Omental fat pad (tissue), 4 donors: ENCODE results near the gene RAPGEF5. TPM values are rescaled to one million over a fixed set of nuclear protein-coding genes. Genes with fewer than 3 reads are reported as not detected.

Experiments
- ATAC-seq: fragments of 150-250 bp; one replicate; pipeline ENCODE4 v1.9.1; 2016; ENCODE audit warnings: mild to moderate bottlenecking, moderate library complexity; ENCODE audit not compliant: low FRiP score
- DNase-seq: peaks from one replicate; pipeline ENCODE4 v3.0.0-alpha.2; 2019; ENCODE audit warnings: low spot score
- total RNA-seq, 4 donors: library from RNA; depleted of rRNA; stranded (reverse); fragments of >200 nt; gene quantifications; one replicate each; pipeline ENCODE4 v1.1.0, GENCODE V29; 2016
- TF ChIP-seq, protein P1 (sequence below), 3 donors: fragments of 450-650 bp; IDR thresholded peaks; one replicate each; pipeline ENCODE4 v1.5.1; 2016 to 2017; ENCODE audit warnings: antibody characterized with exemption in 3 of 3, mild to moderate bottlenecking in 3 of 3, moderate library complexity in 2 of 3

Gene RAPGEF5
- total RNA-seq, 4 donors from 2014 or later = 34.7 to 163 (median 73.0) TPM

- TF ChIP-seq, protein P1, sequence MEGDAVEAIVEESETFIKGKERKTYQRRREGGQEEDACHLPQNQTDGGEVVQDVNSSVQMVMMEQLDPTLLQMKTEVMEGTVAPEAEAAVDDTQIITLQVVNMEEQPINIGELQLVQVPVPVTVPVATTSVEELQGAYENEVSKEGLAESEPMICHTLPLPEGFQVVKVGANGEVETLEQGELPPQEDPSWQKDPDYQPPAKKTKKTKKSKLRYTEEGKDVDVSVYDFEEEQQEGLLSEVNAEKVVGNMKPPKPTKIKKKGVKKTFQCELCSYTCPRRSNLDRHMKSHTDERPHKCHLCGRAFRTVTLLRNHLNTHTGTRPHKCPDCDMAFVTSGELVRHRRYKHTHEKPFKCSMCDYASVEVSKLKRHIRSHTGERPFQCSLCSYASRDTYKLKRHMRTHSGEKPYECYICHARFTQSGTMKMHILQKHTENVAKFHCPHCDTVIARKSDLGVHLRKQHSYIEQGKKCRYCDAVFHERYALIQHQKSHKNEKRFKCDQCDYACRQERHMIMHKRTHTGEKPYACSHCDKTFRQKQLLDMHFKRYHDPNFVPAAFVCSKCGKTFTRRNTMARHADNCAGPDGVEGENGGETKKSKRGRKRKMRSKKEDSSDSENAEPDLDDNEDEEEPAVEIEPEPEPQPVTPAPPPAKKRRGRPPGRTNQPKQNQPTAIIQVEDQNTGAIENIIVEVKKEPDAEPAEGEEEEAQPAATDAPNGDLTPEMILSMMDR (IDR thresholded peaks at IDR 0.05) = no peak
- ATAC-seq (no peak), DNase-seq (no peak)
Measured at GRCh38 chr7:22373388-22373787, 16.4 kb upstream of the RAPGEF5 start.

- TF ChIP-seq, protein P1 (IDR thresholded peaks at IDR 0.05) = no peak
- ATAC-seq (no peak), DNase-seq (no peak)
Measured at GRCh38 chr7:22372863-22373262, 15.9 kb upstream of the RAPGEF5 start.

DNA sequence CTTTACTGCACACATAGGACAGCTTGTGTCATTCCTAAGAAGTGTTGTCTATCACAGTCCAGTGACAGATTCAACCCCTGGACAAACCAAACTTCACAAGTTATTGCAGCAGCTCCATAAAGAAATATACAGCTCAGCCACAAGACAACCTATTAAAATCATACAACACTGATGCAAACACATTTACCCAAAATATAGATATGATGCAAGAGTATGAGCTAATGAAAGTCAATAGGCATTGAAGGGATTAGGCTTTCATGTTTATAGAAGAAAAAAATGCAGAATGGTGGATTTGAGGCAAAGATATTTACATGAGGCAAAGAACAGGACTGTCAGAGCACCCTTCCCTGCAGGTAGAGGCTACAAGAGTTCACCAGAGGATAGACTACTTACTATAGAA is 14.9 kb upstream of the RAPGEF5 start:
- TF ChIP-seq, protein P1 (IDR thresholded peaks at IDR 0.05) = no peak
- no peak for DNase-seq

GRCh38 chr7:22364900-22365299 is 7.9 kb upstream of the RAPGEF5 start:
- TF ChIP-seq, protein P1 (IDR thresholded peaks at IDR 0.05) = no peak
- no peak for ATAC-seq

More for the DNA sequence above, 14.9 kb upstream of the RAPGEF5 start:
- no peak for ATAC-seq

DNA sequence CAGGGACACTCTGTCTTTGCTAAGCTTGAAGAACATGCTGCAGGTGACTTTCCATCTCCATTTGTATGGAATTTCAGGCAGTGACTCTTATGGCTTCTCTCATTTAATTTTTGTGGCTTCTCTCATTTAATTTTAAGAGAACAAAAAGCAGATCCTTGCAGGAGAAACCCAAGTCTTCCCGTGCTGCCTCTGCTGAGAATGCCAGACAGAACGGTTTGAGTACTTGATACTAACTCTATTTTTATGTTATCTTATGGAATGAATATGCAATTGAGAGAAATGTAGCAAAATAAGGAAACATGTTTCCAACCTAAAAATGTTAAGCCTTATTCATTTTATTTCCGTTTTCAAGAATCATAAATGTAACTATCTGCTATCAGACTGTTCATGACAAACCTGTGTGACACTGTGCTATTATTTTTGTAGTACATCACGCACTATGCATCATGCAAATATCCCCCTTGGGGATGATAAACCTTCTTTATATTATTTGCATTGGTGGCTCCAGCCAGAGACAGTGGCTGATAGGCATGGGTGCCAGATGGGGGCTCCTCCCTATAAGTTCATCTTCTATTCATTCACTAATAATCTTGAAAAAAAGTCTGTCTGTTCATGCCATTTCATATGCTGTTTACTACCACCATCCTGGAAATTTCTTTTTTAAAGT is 6.9 kb upstream of the RAPGEF5 start:
- no peak for ATAC-seq
- DNase-seq = no peak
- TF ChIP-seq, protein P1 (IDR thresholded peaks at IDR 0.05) = no peak

More at GRCh38 chr7:22364900-22365299, 7.9 kb upstream of the RAPGEF5 start:
- no peak for DNase-seq

DNA sequence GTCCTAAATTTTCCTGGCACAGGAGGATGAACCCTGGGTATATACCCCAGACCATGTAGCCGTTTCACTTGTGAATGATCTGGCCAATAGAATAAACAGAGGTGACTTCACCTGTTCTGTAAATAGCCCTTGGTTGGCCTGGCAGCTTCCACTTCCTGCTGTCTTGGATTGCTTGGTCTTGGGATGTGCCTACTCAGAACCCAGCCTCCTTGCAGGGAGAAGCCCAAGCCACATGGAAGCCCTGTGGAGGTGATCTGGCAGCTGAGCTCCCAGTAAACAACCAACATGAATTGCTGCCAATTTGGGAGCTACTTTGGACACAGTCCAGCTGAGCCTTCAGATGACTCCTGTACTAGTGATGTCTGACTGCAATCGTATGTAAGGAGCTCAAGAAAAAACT is 4.8 kb upstream of the RAPGEF5 start:
- DNase-seq = no peak
- TF ChIP-seq, protein P1 (IDR thresholded peaks at IDR 0.05) = no peak
- ATAC-seq = no peak

- TF ChIP-seq, protein P1 (IDR thresholded peaks at IDR 0.05) = no peak
- no peak for DNase-seq
Measured at GRCh38 chr7:22361320-22361719, 4.4 kb upstream of the RAPGEF5 start.

More at GRCh38 chr7:22361320-22361719, 4.4 kb upstream of the RAPGEF5 start:
- ATAC-seq = no peak
